Lung (tissue), 12 donors: Measurements from ENCODE around the gene CARD18. TPM values are rescaled to one million over a fixed set of nuclear protein-coding genes. Genes with fewer than 3 reads are reported as not detected.
"Not testable (repeated sequence)": the region's sequence is repeated elsewhere in the genome, so short reads cannot be mapped to it uniquely, and the experiment has no call there.

Source experiments
- ATAC-seq: fragments of 200-7000 bp; cut with Tn5 transposase; one replicate; pipeline ENCODE4 v1.9.1; 2020; ENCODE audit warnings: moderate number of reproducible peaks; ENCODE audit not compliant: insufficient read depth, low FRiP score
- DNase-seq, 3 donors: peaks; one replicate each; pipeline ENCODE4 v3.0.0-alpha.2; 2013 to 2017
- H3K27ac ChIP-seq, 2 donors: one replicate each; pipeline ENCODE4 v1.5.1; 2013; ENCODE audit warnings: mild to moderate bottlenecking in 2 of 2, moderate library complexity in 2 of 2, control low read depth in 1 of 2, inconsistent platforms in 1 of 2, low read depth in 1 of 2, low read length in 1 of 2
- H3K27me3 ChIP-seq, 3 donors: one replicate each; pipeline ENCODE4 v1.5.1; 2013; ENCODE audit warnings: low read length in 2 of 3; ENCODE audit not compliant: control insufficient read depth in 3 of 3, insufficient read depth in 3 of 3
- H3K36me3 ChIP-seq, 4 donors: one replicate each; pipeline ENCODE4 v1.5.1; 2013; ENCODE audit warnings: low read length in 4 of 4, mild to moderate bottlenecking in 1 of 4, moderate library complexity in 1 of 4; ENCODE audit not compliant: control insufficient read depth in 4 of 4, insufficient read depth in 4 of 4
- H3K4me1 ChIP-seq, 5 donors: one replicate each; pipeline ENCODE4 v1.5.1; 2013; ENCODE audit warnings: low read length in 5 of 5, mild to moderate bottlenecking in 2 of 5, moderate library complexity in 1 of 5; ENCODE audit not compliant: control insufficient read depth in 5 of 5, insufficient read depth in 5 of 5
- H3K4me3 ChIP-seq: one replicate; pipeline ENCODE4 v1.5.1; 2013; ENCODE audit warnings: mild to moderate bottlenecking, control low read depth, moderate library complexity
- H3K9ac ChIP-seq, 2 donors: one replicate each; pipeline ENCODE4 v1.5.1; 2013; ENCODE audit warnings: low read length in 2 of 2, control low read depth in 1 of 2; ENCODE audit not compliant: insufficient read depth in 1 of 2
- H3K9me3 ChIP-seq, 4 donors: one replicate each; pipeline ENCODE4 v1.5.1; 2013; ENCODE audit warnings: low read length in 3 of 4, mild to moderate bottlenecking in 1 of 4, moderate library complexity in 1 of 4; ENCODE audit not compliant: control insufficient read depth in 4 of 4, insufficient read depth in 3 of 4
- WGBS, 2 donors: extraction: QIAGEN DNeasy Blood & Tissue Kit; methylation state at CpG; one replicate each; pipeline ENCODE4 v1.1.7; 2013; 5-methylcytosine and 5-hydroxymethylcytosine counted together
- polyA plus RNA-seq, 2 donors: library from polyadenylated mRNA; stranded (reverse); fragments of 200-250 nt; gene quantifications; one replicate each; pipeline ENCODE4 v1.2.1, GENCODE V29; 2013
- total RNA-seq, 2 donors: library from RNA; depleted of rRNA in 1 of 2; stranded (reverse); fragments of >200 nt in 1 of 2; gene quantifications; one replicate each; pipeline ENCODE4 v1.2.1, GENCODE V29; 2014 to 2021
- TF ChIP-seq, protein P1 (sequence below): IDR thresholded peaks from 2 replicates; pipeline ENCODE4 v1.5.1; 2012; ENCODE audit warnings: mild to moderate bottlenecking; ENCODE audit errors: control extremely low read depth, extremely low read depth
- donor health status: control.
- donor health status: control.
- donor health status: Bipolar disorder and iron deficiency.
- donor health status: healthy.
- donor health status: DM: yes; HTN: yes; CAD: no.

CARD18 gene
- total and polyA plus RNA-seq, 4 donors, result not detected

DNA sequence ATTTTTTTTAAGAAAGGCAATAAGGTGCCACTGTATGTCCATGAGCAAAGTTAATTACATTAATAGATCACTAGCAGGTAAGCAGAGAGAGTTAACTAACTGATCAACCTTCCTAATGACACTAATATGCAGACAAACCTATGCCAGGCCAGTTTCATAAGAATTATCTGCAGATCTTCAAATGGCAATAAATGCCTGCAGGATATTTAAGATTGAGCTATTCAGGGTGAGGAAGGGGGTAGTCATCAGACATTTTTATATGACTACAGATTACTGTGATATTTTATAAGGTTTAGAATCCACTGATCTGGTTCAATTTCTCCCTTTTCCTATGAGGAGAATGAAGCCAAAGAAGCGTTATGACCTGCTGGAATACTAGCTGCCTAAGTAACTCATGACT is 30.2 kb downstream of the CARD18 start:
- Histone ChIP-seq H3K4me1 (no peaks in the 10 kb centered on the region), H3K27ac (no peak overlapping the region), H3K27me3 (no peaks in the 10 kb centered on the region), H3K4me3 (no peak overlapping the region), H3K9ac (no peak overlapping the region), H3K9me3 (peaks cover 0 to 2% (median 0%) of the 10 kb centered on the region in 4 donors), H3K36me3 (no peaks in the 10 kb centered on the region)
- 94 to 100% methylated on average over 1 of the region's 1 CpG for WGBS, 2 donors
- TF ChIP-seq, protein P1, sequence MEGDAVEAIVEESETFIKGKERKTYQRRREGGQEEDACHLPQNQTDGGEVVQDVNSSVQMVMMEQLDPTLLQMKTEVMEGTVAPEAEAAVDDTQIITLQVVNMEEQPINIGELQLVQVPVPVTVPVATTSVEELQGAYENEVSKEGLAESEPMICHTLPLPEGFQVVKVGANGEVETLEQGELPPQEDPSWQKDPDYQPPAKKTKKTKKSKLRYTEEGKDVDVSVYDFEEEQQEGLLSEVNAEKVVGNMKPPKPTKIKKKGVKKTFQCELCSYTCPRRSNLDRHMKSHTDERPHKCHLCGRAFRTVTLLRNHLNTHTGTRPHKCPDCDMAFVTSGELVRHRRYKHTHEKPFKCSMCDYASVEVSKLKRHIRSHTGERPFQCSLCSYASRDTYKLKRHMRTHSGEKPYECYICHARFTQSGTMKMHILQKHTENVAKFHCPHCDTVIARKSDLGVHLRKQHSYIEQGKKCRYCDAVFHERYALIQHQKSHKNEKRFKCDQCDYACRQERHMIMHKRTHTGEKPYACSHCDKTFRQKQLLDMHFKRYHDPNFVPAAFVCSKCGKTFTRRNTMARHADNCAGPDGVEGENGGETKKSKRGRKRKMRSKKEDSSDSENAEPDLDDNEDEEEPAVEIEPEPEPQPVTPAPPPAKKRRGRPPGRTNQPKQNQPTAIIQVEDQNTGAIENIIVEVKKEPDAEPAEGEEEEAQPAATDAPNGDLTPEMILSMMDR, result no peak
- DNase-seq (no peak), ATAC-seq (no peak)

DNA sequence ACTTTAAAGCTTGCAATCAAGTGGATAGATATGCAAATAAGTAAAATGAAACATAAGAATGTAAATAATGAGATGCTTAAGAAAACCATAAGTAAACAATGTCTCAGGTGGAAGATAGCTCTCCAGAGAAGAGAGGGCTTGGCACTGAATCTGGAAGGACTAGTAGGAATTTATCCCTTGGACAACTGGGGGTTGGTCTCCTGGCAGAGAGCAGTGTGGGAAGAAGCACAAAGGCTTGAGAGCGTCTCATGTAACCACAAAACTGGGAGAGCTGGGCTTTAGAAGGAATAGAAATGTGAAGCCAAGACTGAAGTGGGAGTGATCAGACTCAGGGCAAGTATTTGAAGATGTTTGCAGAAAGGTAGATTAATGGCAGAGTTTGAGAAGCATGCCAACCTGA is 31.3 kb downstream of the CARD18 start:
- no peaks in the 10 kb centered on the region for H3K36me3 ChIP-seq
- no peaks in the 10 kb centered on the region for H3K4me1 ChIP-seq
- DNase-seq (peak in 1 of 3 donors; percentile 17), ATAC-seq (peak; percentile 32)
- no peak overlapping the region for H3K27ac ChIP-seq
- TF ChIP-seq, protein P1, result no peak
- H3K4me3 ChIP-seq, result no peak overlapping the region
- peaks cover 0 to 2% (median 0%) of the 10 kb centered on the region in 4 donors for H3K9me3 ChIP-seq
- no peaks in the 10 kb centered on the region for H3K27me3 ChIP-seq
- no peak overlapping the region for H3K9ac ChIP-seq
- WGBS, 2 donors, result 74% methylated on average over 1 of the region's 1 CpG

DNA sequence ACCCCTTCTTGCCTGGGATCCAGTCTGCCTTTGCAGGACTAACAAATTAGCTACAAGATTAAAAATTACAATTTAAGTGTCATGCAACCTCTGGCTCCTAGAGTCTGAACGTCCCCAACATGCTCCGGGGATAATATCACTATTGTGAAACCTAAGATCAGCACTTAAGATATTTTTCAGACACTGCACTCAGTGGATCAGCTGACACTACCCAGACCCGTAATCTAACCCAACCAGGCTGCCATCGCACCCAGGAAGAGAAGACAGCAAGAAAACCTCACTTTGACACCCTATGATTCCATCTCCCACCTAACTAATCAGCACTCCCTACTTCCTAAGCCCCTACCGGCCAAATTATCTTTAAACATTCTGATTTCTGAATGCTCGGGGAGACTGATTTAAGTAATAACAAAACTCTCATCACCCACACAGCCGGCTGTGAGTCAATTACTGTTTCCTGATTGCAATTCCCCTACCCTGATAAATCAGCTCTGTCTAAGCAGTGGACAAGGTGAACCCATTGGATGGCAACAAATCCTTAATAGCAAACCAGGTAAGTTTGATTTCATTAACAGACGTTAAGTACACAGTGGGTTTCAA is 32.2 kb downstream of the CARD18 start:
- not testable (repeated sequence) for H3K4me3 ChIP-seq, ATAC-seq, H3K36me3 ChIP-seq, H3K27me3 ChIP-seq, H3K4me1 ChIP-seq, H3K9me3 ChIP-seq, DNase-seq, H3K27ac ChIP-seq, H3K9ac ChIP-seq
- WGBS, 2 donors, result 67 to 89% methylated on average over 8 of the region's 8 CpGs

DNA sequence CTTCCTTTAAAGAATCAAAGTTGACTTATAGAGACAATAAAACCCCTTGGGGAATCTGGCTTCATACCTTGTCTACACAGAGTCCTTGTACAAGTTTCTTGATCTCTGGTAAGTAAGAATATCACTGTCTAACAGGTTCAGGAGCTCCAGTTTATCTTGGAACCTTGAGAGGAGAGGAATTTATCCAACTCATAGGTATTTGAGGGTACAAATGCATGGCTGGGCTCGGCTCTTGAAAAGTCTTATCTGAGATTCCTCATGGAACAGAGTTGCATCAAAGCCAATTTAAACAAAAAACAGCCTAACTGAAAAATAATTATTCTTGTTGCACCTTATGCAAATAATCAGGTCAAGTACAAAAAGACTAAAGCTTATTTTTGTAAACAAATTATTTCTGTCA is 33.4 kb downstream of the CARD18 start:
- Histone ChIP-seq H3K9me3 (peaks cover 0 to 2% (median 0%) of the 10 kb centered on the region in 4 donors), H3K27me3 (no peaks in the 10 kb centered on the region)
- ATAC-seq, result no peak

More for the DNA sequence above, 33.4 kb downstream of the CARD18 start:
- no peak overlapping the region for H3K4me3 ChIP-seq
- no peak overlapping the region for H3K9ac ChIP-seq
- no peaks in the 10 kb centered on the region for H3K4me1 ChIP-seq
- H3K27ac ChIP-seq, result no peak overlapping the region
- no peak for DNase-seq
- H3K36me3 ChIP-seq, result no peaks in the 10 kb centered on the region
- TF ChIP-seq, protein P1, result no peak
- 69 to 83% methylated on average over 1 of the region's 1 CpG for WGBS, 2 donors
